Measurements from ENCODE around the gene ESYT1. TPM values are rescaled to one million over a fixed set of nuclear protein-coding genes. Genes with fewer than 3 reads are reported as not detected.

ESYT1 gene
- total RNA-seq, 3 donors from 2014 or later (not counting 1 experiment from before 2014, with no cell fraction given), result 198 to 215 (median 199) TPM

DNA sequence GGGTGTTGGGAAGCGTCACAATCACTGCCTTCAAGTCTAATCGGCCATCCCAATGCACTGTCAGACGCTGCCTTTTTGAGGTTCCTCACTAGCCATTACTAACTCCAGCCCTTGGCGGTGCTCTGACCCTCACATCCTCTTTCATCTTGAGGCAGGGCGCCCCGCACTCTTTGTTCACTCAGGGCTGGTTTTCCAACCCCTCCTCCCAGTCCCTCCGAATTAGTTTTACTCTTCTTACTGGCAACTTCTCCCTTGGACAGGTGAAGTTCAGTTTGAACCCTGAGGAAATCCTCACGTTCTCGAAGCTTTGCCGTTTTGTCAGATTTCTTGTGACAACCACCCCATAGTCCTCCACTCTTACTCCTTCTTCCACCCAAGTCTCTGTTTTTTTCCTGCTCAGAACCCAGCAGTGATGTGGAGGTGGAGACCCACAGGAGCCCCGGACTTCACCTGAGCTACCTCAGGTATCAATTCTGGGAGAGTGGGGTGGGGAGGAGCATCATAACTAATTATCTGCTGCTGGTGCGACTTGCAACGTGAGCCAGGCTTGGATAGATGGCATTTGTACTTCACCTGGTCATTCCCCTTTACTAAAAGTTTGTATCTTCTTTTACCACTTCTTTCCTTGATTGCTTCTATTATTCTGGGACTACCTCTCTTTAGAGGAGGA lies 9.2 kb upstream of the ESYT1 start:
- intact Hi-C loops (cut with micrococcal nuclease), result loop anchor here (1.0 to 5.0 kb wide), 10 partner anchors 7 to 346 kb away; partner anchors contain the start of genes ANKRD52, CS, MYL6 and ORMDL2
- DNase-seq, result peak in 1 of 2 donors; percentile 37
- Mint-ChIP-seq H3K36me3 (peaks cover 3% of the 10 kb centered on the region), H3K27ac (peak overlapping the region; percentile 95 to 99), H3K27me3 (ENCODE audit: low read depth in 2 of 2) (no peaks in the 10 kb centered on the region), H3K4me1 (peaks cover 33 to 36% of the 10 kb centered on the region in 2 donors), H3K4me3 (peak overlapping the region; percentile 98), H3K9me3 (no peaks in the 10 kb centered on the region)
- 10% methylated on average over 12 of the region's 13 CpGs for WGBS (ENCODE audit: insufficient coverage)
- Histone ChIP-seq H3K27me3 (ENCODE audit: control insufficient read depth, insufficient read depth, low read length) (no peaks in the 10 kb centered on the region), H3K4me1 (ENCODE audit: control insufficient read depth, insufficient read depth, low read length) (peaks cover 28% of the 10 kb centered on the region), H3K36me3 (ENCODE audit: control insufficient read depth, insufficient read depth, low read length) (peaks cover 23% of the 10 kb centered on the region), H3K4me3 (ENCODE audit: low read length) (peak overlapping the region; percentile 78), H3K9me3 (ENCODE audit: control insufficient read depth, insufficient read depth, low read length) (no peaks in the 10 kb centered on the region), H3K27ac (ENCODE audit: low read length) (peak overlapping the region; percentile 90)
- ATAC-seq, result no peak
- TF ChIP-seq, protein P1, sequence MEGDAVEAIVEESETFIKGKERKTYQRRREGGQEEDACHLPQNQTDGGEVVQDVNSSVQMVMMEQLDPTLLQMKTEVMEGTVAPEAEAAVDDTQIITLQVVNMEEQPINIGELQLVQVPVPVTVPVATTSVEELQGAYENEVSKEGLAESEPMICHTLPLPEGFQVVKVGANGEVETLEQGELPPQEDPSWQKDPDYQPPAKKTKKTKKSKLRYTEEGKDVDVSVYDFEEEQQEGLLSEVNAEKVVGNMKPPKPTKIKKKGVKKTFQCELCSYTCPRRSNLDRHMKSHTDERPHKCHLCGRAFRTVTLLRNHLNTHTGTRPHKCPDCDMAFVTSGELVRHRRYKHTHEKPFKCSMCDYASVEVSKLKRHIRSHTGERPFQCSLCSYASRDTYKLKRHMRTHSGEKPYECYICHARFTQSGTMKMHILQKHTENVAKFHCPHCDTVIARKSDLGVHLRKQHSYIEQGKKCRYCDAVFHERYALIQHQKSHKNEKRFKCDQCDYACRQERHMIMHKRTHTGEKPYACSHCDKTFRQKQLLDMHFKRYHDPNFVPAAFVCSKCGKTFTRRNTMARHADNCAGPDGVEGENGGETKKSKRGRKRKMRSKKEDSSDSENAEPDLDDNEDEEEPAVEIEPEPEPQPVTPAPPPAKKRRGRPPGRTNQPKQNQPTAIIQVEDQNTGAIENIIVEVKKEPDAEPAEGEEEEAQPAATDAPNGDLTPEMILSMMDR (IDR thresholded peaks at IDR 0.05), result no peak

DNA sequence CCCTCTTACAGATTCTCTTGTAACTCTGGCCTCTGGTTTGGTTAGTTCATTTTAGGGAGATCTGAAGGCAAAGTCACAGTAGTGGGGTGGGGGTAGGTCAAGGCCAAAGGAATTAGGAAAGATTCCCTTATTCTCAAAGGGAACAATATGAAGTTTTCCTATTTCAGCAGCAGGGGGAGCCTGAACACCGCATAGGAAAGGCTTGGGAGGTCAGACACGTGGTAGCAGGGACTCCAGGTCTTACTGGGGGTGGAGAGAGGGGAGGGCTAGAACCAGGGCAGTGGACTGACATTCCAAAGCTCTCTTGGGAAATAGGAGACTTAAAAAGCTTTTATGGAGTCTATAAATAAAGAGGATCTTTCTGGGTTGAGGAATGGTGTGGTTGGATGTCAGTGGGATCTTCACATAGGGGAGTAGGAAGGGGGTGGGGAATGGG lies 8.7 kb upstream of the ESYT1 start:
- Mint-ChIP-seq H3K4me3 (peak overlapping the region; percentile 98), H3K9me3 (no peaks in the 10 kb centered on the region), H3K36me3 (no peaks in the 10 kb centered on the region), H3K4me1 (peaks cover 33 to 42% of the 10 kb centered on the region in 2 donors), H3K27ac (peak overlapping the region; percentile 95 to 99), H3K27me3 (ENCODE audit: low read depth in 2 of 2) (no peaks in the 10 kb centered on the region)
- intact Hi-C loops (cut with micrococcal nuclease), result loop anchor here (2.0 to 5.0 kb wide), 5 partner anchors 69 to 345 kb away; partner anchors contain the start of genes ANKRD52, CS, RPS26 and SMARCC2
- Histone ChIP-seq H3K9me3 (ENCODE audit: control insufficient read depth, insufficient read depth, low read length) (no peaks in the 10 kb centered on the region), H3K36me3 (ENCODE audit: control insufficient read depth, insufficient read depth, low read length) (peaks cover 25% of the 10 kb centered on the region), H3K27me3 (ENCODE audit: control insufficient read depth, insufficient read depth, low read length) (no peaks in the 10 kb centered on the region), H3K4me1 (ENCODE audit: control insufficient read depth, insufficient read depth, low read length) (peaks cover 28% of the 10 kb centered on the region), H3K4me3 (ENCODE audit: low read length) (no peak overlapping the region), H3K27ac (ENCODE audit: low read length) (no peak overlapping the region)
- TF ChIP-seq, protein P1 (IDR thresholded peaks at IDR 0.05), result peak; percentile 69
- WGBS (ENCODE audit: insufficient coverage), result 0% methylated on average over 2 of the region's 2 CpGs
- ATAC-seq (no peak), DNase-seq (peak in 1 of 2 donors; percentile 85)

DNA sequence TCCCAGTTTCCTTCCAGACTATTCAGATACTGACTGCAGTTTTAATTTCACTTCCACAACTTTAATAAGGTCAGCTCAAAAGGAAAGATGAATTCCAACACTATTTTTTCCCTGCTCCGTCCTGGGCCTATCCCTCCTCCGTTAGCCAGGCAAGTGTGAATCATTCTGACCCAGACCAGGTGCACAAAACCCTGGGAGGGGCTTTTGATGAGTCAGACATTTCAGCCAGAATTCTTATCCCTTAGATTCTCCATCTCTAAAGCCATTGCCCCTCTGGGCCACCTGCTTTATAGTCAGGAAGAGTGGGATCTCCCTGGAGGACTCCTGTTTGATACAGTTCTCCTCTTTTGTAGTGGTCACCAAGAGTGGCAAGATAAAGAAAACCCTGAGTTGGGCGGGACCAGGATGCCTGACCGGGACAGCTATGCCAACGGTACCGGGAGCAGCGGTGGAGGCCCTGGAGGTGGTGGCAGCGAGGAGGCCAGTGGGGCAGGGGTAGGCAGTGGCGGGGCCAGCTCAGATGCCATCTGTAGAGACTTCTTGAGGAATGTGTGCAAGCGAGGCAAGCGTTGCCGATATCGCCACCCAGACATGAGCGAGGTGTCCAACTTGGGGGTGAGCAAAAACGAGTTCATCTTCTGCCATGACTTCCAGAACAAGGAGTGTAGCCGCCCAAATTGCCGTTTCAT lies 7.8 kb upstream of the ESYT1 start:
- Mint-ChIP-seq H3K36me3 (no peaks in the 10 kb centered on the region), H3K9me3 (no peaks in the 10 kb centered on the region), H3K27ac (peak overlapping the region; percentile 95 to 99), H3K27me3 (ENCODE audit: low read depth in 2 of 2) (no peaks in the 10 kb centered on the region), H3K4me3 (peak overlapping the region; percentile 98), H3K4me1 (peaks cover 33 to 42% of the 10 kb centered on the region in 2 donors)
- Histone ChIP-seq H3K27ac (ENCODE audit: low read length) (no peak overlapping the region), H3K9me3 (ENCODE audit: control insufficient read depth, insufficient read depth, low read length) (no peaks in the 10 kb centered on the region), H3K4me3 (ENCODE audit: low read length) (no peak overlapping the region), H3K27me3 (ENCODE audit: control insufficient read depth, insufficient read depth, low read length) (no peaks in the 10 kb centered on the region), H3K4me1 (ENCODE audit: control insufficient read depth, insufficient read depth, low read length) (peaks cover 28% of the 10 kb centered on the region), H3K36me3 (ENCODE audit: control insufficient read depth, insufficient read depth, low read length) (peaks cover 25% of the 10 kb centered on the region)
- WGBS (ENCODE audit: insufficient coverage), result 97% methylated on average over 17 of the region's 17 CpGs
- intact Hi-C loops (cut with micrococcal nuclease), result no loop called here
- no peak for ATAC-seq
- TF ChIP-seq, protein P1 (IDR thresholded peaks at IDR 0.05), result no peak
- no peak for DNase-seq

All from natural killer cell (primary cell).